ENCODE data around the gene EXOC4. TPM values are rescaled to one million over a fixed set of nuclear protein-coding genes. Genes with fewer than 3 reads are reported as not detected.

EXOC4 gene
- total and polyA plus RNA-seq, 7 donors = 16.4 to 76.7 (median 50.7) TPM

GRCh38 chr7:133936074-133936473 is 683.2 kb downstream of the EXOC4 start:
- WGBS, 2 donors = 89% methylated on average over 7 of the region's 7 CpGs
- DNase-seq = no peak
- intact Hi-C loops (cut with DNase I) = no loop called here
- Histone ChIP-seq H3K4me1 (no peaks in the 10 kb centered on the region), H3K4me3 (no peak overlapping the region), H3K27me3 (no peaks in the 10 kb centered on the region), H3K9me3 (no peaks in the 10 kb centered on the region), H3K36me3 (peaks cover 0 to 22% (median 0%) of the 10 kb centered on the region in 4 donors), H3K27ac (no peak overlapping the region)
- no peak for TF ChIP-seq EP300 (IDR thresholded peaks at IDR 0.05)
- TF ChIP-seq, protein P1, sequence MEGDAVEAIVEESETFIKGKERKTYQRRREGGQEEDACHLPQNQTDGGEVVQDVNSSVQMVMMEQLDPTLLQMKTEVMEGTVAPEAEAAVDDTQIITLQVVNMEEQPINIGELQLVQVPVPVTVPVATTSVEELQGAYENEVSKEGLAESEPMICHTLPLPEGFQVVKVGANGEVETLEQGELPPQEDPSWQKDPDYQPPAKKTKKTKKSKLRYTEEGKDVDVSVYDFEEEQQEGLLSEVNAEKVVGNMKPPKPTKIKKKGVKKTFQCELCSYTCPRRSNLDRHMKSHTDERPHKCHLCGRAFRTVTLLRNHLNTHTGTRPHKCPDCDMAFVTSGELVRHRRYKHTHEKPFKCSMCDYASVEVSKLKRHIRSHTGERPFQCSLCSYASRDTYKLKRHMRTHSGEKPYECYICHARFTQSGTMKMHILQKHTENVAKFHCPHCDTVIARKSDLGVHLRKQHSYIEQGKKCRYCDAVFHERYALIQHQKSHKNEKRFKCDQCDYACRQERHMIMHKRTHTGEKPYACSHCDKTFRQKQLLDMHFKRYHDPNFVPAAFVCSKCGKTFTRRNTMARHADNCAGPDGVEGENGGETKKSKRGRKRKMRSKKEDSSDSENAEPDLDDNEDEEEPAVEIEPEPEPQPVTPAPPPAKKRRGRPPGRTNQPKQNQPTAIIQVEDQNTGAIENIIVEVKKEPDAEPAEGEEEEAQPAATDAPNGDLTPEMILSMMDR (IDR thresholded peaks at IDR 0.05) = no peak
- TF ChIP-seq POLR2AphosphoS5 (IDR thresholded peaks at IDR 0.05) = no peak
- no peak for TF ChIP-seq POLR2A (IDR thresholded peaks at IDR 0.05)

- Histone ChIP-seq H3K36me3 (peaks cover 0 to 22% (median 0%) of the 10 kb centered on the region in 4 donors), H3K4me3 (no peak overlapping the region), H3K27me3 (no peaks in the 10 kb centered on the region), H3K4me1 (no peaks in the 10 kb centered on the region), H3K27ac (no peak overlapping the region), H3K9me3 (no peaks in the 10 kb centered on the region)
- 97% methylated on average over 6 of the region's 6 CpGs for WGBS, 2 donors
- TF ChIP-seq POLR2AphosphoS5 (IDR thresholded peaks at IDR 0.05) = no peak
- no peak for TF ChIP-seq POLR2A (IDR thresholded peaks at IDR 0.05)
- TF ChIP-seq, protein P1 (IDR thresholded peaks at IDR 0.05) = no peak
- TF ChIP-seq EP300 (IDR thresholded peaks at IDR 0.05) = no peak
- no peak for DNase-seq
- intact Hi-C loops (cut with DNase I) = no loop called here
Measured at GRCh38 chr7:133937786-133938185, 684.9 kb downstream of the EXOC4 start.

DNA sequence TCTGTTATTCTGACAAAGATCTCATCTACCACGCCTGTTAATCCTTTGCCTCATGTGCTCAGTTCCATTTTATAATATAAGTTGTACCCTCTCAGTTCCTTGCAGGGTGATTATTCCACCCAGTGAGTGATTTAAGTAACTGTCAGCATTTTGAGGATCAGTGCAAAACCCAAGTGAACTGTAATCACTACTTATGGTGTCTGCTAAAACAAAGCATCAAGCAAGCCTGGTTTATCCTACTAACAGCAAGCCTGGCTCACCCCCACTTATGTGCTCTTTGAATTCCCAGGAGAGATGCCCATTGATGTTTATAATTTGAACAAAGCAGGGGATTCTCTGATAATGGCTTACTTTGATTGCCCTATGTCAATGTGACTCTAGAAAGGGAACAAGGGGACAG is 687.5 kb downstream of the EXOC4 start:
- peaks cover 0 to 22% (median 0%) of the 10 kb centered on the region in 4 donors for H3K36me3 ChIP-seq
- no peaks in the 10 kb centered on the region for H3K4me1 ChIP-seq
- H3K9me3 ChIP-seq = no peaks in the 10 kb centered on the region
- no peak overlapping the region for H3K27ac ChIP-seq
- H3K27me3 ChIP-seq = no peaks in the 10 kb centered on the region
- TF ChIP-seq POLR2A (IDR thresholded peaks at IDR 0.05) (no peak), EP300 (IDR thresholded peaks at IDR 0.05) (no peak), POLR2AphosphoS5 (IDR thresholded peaks at IDR 0.05) (no peak)
- TF ChIP-seq, protein P1 (IDR thresholded peaks at IDR 0.05) = no peak
- DNase-seq = no peak
- WGBS, 2 donors = 91 to 92% methylated on average over 1 of the region's 1 CpG
- intact Hi-C loops (cut with DNase I) = no loop called here
- H3K4me3 ChIP-seq = no peak overlapping the region

GRCh38 chr7:133941496-133941895 is 688.6 kb downstream of the EXOC4 start:
- DNase-seq = no peak
- peaks cover 0 to 22% (median 0%) of the 10 kb centered on the region in 4 donors for H3K36me3 ChIP-seq
- intact Hi-C loops (cut with DNase I) = no loop called here
- TF ChIP-seq POLR2A (IDR thresholded peaks at IDR 0.05) (no peak), POLR2AphosphoS5 (IDR thresholded peaks at IDR 0.05) (no peak), EP300 (IDR thresholded peaks at IDR 0.05) (no peak)
- TF ChIP-seq, protein P1 (IDR thresholded peaks at IDR 0.05) = no peak
- no peaks in the 10 kb centered on the region for H3K4me1 ChIP-seq
- no peaks in the 10 kb centered on the region for H3K27me3 ChIP-seq
- H3K27ac ChIP-seq = no peak overlapping the region
- 80 to 88% methylated on average over 2 of the region's 2 CpGs for WGBS, 2 donors
- H3K4me3 ChIP-seq = no peak overlapping the region
- no peaks in the 10 kb centered on the region for H3K9me3 ChIP-seq

- TF ChIP-seq, protein P1 (IDR thresholded peaks at IDR 0.05) = no peak
- no peak for TF ChIP-seq POLR2A (IDR thresholded peaks at IDR 0.05)
- TF ChIP-seq POLR2AphosphoS5 (IDR thresholded peaks at IDR 0.05) = no peak
- TF ChIP-seq EP300 (IDR thresholded peaks at IDR 0.05) = no peak
- Histone ChIP-seq H3K27ac (no peak overlapping the region), H3K9me3 (no peaks in the 10 kb centered on the region), H3K27me3 (no peaks in the 10 kb centered on the region), H3K4me3 (no peak overlapping the region), H3K36me3 (no peaks in the 10 kb centered on the region), H3K4me1 (no peaks in the 10 kb centered on the region)
- no peak for DNase-seq
- intact Hi-C loops (cut with DNase I) = no loop called here
- 78 to 86% methylated on average over 5 of the region's 5 CpGs for WGBS, 2 donors
Measured at GRCh38 chr7:133945497-133945896, 692.6 kb downstream of the EXOC4 start.

Measured in sigmoid colon (tissue), 7 donors.